HG02763 (cell line): Measurements from ENCODE around the gene TRIM37.
"Not testable (repeated sequence)": the region's sequence is repeated elsewhere in the genome, so short reads cannot be mapped to it uniquely, and the experiment has no call there.

Experiments used
- ATAC-seq: cut with Tn5 transposase; IDR thresholded peaks from one replicate; pipeline ENCODE4 v1.9.1; 2021; ENCODE audit warnings: mild to moderate bottlenecking, moderate library complexity; ENCODE audit not compliant: unreplicated experiment

TRIM37 gene

DNA sequence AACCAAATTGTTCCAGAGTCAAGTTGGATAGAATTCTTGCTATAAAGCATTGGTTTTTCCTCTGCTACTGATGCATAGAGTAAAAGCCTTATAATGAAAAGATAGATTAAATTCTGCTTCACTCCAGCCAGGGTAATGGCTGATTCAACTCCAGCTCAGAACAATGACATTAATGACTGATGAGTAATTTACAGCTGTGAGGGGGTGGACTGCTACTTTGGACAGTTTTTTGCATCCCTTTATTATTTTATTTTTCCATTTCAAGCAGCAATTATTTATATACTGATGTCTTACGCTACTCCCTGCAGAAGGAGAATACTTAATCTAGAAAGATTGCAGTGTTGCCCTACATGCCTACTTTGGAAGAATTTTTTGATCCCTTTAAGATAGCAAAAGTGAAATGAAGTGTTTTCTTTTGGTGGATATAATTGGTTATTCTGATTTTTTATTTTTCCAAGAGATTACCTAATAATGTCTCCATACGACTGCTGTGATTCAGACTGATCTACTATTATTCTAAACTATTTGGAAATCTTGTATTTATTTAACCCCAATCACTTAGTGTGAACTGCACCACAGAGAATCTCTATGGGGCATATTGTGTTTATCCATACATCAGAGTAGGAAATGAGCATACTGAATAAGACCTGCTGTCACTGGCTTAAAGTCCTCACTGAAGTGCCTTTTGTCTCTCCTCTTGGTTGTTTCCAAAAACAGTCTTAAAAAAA is 149.5 kb downstream of the TRIM37 start:
- ATAC-seq = no peak

DNA sequence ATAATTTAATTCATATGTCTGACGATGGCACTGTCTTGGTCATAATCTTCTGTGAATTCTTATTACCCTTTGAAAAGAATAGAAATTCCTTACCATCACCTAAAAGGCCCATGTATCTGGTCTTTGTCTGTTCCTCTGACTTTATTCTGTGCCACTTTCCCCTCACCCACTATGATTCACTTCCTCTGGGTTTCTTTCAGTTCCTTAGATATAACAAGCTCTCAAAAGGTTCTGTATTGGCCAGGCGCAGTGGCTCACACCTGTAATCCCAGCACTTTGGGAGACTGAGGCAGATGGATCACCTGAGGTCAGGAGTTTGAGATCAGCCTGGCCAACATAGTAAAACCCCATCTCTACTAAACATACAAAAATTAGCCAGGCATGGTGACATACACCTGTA is 152.3 kb downstream of the TRIM37 start:
- ATAC-seq = not testable (repeated sequence)

DNA sequence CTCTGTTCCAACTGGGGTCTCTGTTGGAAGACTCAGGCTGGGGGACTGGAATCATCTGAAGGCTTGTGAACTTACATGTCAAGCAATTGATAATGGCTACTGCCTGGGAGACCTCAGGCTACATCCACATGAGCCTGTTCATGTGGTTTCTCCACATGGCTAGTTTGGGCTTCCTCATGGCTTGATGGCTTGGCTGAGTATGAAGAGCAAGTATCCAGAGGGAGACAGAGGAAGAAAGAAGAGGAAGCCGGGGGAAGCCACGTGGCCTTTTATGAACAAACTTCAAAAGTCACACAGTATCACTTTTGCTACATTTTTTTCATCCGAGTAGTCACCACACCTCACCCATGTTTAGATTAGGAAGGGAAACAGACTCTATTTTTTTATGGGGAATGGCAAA is 158.9 kb downstream of the TRIM37 start:
- no peak for ATAC-seq

DNA sequence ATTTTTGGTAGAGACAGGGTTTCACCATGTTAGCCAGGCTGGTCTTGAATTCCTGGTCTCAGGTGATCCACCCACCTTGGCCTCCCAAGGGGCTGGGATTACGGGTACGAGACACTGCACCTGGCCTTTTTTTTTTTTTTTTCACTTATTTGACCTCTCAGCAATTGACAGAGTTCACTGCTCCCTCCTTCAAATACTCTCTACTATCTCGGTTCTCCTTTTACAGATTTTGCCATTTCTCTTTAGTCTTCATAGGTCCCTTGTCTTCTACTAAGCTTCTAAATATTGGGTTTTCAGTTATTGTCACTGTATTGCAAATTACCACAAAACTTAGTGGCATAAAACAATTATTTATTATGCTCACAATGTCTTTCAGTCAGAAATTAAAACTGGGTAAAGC is 159.3 kb downstream of the TRIM37 start:
- ATAC-seq = no peak

DNA sequence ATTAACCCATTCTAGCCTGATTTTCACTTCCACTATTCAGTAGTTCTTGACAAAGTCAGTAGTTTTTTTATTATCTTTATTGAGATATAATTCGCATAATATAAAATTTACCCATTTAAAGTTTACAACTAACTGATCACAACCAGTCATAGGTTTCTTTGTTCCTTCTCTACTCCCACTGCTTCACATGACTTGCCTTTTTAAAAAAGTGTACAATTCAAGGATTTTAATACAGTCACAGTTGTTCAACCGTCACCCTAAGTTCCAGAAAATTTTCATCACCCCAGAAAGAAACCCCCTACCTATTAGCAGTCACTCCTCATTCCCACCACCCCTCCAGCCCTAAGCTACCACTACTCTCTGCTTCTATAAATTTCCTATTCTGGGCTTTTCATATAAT is 162.5 kb downstream of the TRIM37 start:
- no peak for ATAC-seq

DNA sequence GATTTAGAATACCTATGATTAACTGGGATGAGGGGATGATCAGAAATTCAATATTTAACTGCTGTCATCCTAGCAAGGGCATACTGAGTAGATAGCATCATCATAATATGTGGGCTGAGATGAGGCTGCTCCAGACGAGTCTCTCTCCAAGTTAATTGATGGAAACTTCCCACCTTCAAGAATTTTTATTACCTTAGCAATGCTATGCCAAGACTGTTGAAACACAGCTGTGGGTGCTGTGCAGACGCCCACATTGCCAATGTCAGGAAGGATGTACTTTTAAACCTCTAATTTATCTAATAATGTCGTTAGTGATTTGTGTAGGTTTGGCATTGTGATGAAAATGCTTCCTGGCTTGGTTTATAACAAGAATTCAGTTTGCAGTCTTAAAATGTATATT is 170.4 kb downstream of the TRIM37 start:
- no peak for ATAC-seq

DNA sequence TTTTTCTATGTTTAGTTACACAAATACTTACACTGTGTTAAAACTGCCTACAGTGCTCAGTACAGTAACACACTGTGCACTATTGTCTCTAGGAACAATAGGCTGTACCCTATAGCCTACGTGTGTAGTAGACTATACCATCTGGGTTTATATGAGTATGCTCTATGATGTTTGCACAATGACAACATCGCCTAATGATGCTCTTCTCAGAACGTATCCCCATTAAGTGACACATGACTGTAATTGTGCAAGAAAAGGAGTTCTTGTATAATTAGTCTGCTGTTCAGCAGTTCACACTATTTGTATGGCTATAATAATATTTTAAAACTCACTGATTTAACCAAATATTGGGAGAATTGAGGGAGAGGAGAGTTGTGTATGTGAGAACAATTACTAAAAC is 173.7 kb downstream of the TRIM37 start:
- no peak for ATAC-seq
